GM21619 (cell line): ENCODE measurements around the gene SLC22A7.
"Not testable (repeated sequence)": the region's sequence is repeated elsewhere in the genome, so short reads cannot be mapped to it uniquely, and the experiment has no call there.

Experiments
- ATAC-seq: cut with Tn5 transposase; IDR thresholded peaks from one replicate; pipeline ENCODE4 v1.9.1; 2021; ENCODE audit not compliant: unreplicated experiment

The SLC22A7 gene

DNA sequence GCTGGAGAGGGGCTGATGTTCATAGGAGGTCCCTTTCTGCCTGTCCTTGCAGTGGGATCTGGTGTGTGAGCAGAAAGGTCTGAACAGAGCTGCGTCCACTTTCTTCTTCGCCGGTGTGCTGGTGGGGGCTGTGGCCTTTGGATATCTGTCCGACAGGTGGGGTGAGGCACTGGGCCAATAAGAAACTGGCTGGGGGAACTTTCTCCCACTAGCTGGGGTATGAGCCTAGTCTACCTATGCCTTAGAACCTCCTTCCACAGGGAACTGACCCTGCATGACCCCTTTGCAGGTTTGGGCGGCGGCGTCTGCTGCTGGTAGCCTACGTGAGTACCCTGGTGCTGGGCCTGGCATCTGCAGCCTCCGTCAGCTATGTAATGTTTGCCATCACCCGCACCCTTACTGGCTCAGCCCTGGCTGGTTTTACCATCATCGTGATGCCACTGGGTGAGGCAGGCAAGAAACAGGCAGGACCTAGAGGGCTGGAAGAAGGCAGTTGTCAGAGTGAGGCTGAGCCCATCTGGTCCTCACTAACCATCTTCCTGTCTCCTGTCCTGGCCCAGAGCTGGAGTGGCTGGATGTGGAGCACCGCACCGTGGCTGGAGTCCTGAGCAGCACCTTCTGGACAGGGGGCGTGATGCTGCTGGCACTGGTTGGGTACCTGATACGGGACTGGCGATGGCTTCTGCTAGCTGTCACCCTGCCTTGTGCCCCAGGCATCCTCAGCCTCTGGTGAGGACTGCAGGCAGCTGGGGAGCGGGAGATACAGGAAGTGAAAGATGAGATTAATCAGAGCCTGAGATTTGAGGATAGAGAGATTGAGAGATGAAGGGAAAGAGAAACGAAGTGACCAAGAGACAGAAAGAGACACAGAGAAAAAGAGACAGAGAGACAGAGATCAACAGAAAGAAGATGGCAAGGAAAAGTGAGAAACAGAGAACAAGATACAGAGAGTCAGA is 1.6 kb downstream of the SLC22A7 start:
- ATAC-seq = no peak

DNA sequence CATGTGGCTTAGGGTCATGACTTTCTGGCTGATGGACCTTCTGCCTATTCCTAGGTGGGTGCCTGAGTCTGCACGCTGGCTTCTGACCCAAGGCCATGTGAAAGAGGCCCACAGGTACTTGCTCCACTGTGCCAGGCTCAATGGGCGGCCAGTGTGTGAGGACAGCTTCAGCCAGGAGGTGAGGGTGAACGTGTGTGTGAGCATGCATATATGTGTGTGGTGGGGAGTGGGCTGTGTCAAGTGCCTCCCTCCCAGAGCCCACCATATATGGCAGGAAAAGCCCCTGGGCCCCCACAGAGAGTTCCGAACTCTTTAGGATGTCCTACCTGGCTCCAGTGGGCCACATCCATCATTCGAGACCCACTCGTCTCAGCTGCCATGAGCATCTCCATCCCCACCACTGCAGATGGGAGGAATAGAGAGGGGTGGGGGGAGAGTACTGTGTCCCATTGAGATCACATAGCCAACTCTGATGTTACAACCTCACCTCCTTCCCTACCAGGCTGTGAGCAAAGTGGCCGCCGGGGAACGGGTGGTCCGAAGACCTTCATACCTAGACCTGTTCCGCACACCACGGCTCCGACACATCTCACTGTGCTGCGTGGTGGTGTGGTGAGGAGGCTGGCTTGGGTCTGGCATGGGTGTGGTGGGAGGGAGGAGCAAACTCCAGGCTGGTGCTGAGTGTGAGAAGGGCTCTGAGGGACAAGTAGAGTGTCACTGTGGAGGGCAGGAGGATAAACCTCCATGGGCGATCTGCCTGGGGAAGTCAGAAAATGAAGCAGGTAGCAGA is 3.2 kb downstream of the SLC22A7 start:
- ATAC-seq = no peak

DNA sequence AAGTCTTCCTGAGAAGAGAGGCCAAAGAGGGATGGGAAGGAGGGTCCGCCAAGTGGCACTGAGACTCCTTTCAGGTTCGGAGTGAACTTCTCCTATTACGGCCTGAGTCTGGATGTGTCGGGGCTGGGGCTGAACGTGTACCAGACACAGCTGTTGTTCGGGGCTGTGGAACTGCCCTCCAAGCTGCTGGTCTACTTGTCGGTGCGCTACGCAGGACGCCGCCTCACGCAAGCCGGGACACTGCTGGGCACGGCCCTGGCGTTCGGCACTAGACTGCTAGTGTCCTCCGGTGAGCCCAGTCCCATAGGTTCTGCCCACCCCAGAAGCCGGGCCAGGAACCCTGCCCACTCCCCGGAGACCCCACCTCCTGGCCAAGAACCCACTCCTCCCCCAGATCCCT is 4.1 kb downstream of the SLC22A7 start:
- ATAC-seq = no peak

DNA sequence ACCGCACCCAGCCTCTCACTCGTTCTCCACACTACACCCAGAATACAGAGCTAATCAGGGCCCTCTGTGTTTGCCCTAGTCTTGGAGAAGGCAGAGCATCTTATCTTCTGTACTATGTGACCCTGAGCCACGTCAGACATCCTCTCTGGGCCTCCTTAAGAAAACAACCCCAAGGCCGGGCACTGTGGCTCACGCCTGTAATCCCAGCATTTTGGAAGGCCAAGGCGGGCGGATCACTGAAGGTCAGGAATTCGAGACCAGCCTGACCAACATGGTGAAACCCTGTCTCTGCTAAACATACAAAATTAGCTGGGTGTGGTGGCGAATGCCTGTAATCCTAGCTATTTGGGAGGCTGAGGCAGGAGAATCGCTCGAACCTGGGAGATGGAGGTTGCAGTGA is 4.9 kb downstream of the SLC22A7 start:
- not testable (repeated sequence) for ATAC-seq

DNA sequence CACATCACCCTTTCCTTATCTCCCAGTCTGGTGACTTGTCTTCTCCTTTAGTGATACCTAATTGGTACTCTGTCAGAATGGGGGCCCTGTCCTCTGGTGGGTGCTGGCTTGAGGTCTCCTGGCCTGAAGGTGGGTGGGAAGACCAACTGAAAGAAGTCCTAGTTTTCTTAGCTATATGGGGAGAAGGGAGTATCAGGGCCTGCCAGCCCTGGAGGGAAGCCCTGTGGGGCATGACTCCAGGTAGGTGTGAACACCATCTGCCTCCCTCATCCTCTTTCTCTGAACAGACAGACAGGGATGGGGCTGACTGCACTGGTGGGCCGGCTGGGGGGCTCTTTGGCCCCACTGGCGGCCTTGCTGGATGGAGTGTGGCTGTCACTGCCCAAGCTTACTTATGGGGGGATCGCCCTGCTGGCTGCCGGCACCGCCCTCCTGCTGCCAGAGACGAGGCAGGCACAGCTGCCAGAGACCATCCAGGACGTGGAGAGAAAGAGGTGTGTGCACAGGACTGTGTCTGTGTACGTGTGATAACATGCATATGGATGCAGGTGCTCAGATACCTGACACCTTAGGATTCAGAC is 5.8 kb downstream of the SLC22A7 start:
- ATAC-seq = no peak

DNA sequence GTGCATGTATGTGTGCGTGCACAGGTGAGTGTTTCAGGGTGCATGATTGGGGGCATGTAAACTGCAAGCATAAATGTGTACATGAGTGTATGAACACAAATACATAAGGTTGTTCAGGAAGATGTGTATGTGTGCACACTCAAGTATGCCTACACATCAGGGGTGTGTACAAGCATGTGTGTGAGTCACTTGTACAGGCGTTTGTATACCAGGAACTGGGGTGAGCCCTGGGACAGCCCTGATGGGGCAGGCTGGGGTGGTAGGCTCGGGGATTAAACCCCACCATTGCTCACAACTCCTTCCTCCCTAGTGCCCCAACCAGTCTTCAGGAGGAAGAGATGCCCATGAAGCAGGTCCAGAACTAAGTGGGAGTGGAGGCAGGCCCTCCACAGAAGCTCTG is 6.3 kb downstream of the SLC22A7 start:
- no peak for ATAC-seq

- ATAC-seq = no peak
Measured at GRCh38 chr6:43304882-43305281, 6.8 kb downstream of the SLC22A7 start.

- no peak for ATAC-seq
Measured at GRCh38 chr6:43306086-43306485, 8.0 kb downstream of the SLC22A7 start.

GRCh38 chr6:43307451-43308100 is 9.5 kb downstream of the SLC22A7 start:
- no peak for ATAC-seq

GRCh38 chr6:43308101-43308989 is 10.3 kb downstream of the SLC22A7 start, which contains the start of gene CRIP3:
Gene CRIP3 (minus strand): TSS chr6:43308826. CDS start chr6:43308792, 34 bp downstream.
- ATAC-seq = peak; percentile 62

DNA sequence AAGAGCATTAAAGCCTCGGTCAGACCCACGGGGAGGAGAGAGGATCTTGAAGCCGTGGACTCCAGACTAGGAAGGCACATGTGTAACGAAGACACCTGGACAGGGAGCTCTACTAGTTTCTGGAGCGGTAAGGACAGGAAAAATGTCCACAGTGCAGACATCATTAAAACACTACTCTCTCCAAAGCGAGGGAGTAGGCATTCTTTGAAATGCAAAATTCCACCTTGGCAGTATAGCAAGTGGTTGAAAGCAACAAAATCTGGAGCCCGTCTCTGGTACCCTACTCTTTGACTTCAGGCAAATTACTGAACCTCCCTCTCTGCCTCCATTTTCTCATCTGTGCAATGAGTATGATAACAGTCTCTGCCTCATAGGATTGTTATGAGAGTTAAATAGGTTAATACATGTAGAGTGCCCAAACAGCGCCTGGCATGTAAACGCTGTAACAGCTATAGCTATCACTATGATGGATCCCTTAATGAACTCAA is 11.0 kb downstream of the SLC22A7 start:
- no peak for ATAC-seq

DNA sequence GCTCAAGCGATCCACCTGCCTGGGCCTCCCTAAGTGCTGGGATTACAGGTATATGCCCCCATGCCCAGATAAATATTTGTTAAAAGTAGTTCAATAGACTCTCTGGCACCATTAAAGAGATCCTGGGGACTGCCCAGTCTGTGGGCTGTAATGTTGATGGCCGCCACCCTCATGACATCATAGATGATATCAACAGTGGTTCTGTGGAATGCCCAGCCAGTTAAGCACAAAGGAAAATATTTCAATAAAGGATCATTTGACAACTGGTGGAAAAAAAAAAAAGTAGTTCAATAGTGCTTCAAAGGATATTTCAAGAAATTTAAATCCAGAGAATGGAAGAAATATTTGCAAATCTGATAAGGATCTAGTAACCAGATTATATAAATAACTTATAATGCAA is 12.1 kb downstream of the SLC22A7 start:
- ATAC-seq = no peak

DNA sequence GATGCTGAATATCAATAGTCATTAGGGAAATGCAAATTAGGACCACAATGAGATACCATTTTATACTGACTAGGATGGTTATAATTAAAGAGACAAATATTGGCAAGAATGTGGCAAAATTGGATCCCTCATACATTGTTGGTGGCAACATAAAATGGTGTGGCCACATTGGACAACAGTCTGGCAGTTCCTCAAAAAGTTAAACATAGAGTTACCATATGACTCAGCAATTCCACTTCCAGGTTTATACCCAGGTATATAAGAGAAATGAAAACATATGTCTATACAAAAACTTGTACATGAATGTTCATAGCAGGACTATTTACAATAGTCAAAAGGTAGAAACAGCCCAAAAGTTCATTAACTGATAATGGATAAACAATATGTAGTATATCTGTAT is 12.6 kb downstream of the SLC22A7 start:
- ATAC-seq = no peak

DNA sequence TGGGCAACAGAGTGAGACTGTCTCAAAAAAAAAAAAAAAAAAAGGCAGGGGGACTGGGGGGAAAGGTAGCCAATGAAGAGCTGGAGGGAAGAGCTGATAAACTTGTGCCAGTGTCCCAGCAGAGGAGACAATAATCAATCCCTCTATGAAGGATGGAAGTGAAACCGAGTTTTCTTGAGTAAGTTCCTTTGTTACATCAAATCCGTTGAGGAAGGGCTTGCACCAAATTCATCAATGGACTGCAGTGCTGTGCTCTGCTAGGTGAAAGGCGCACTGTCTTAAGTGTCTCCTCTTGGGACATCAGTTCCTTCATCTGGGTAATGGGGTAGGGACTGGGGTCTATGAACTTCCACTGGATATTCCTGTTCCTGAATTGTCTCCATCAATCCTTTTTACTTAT is 13.6 kb downstream of the SLC22A7 start:
- ATAC-seq = no peak

DNA sequence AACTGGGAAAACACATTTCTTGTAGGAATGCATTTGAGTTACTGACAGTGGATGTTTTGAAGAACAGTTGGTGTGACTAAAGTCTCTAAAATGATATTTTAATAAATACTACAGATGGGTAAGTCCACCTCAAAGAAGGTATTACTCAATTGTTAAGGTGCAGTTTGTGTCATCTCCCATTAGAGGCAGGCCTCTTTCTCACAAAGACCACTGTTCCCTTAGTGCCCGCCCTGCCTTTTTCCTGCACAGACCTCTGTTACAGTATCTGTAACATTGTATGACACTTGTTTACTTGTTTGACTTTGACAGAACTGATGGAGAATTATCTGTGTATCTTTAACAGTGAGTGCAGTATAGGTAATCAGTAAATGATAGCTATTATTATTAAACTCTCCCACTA is 15.8 kb downstream of the SLC22A7 start:
- no peak for ATAC-seq

DNA sequence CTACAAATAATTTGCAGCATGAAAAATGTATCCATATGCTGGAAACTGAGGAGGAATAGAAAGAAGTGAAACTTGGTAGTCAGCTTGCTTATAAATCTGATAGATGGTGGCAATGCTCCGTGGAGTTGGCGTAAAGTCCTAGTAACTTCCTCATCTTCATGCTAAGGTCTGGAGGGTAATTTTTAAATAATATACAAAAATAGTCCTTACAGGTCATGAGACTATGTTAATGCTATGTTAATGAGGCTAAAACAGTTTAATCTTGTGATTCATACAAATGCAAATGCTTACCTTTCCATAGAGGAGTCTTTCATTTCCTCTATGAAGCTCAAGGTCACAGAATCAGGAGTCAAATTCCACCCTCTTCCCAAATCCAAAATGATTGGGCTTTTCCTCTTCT is 20.0 kb downstream of the SLC22A7 start:
- no peak for ATAC-seq

DNA sequence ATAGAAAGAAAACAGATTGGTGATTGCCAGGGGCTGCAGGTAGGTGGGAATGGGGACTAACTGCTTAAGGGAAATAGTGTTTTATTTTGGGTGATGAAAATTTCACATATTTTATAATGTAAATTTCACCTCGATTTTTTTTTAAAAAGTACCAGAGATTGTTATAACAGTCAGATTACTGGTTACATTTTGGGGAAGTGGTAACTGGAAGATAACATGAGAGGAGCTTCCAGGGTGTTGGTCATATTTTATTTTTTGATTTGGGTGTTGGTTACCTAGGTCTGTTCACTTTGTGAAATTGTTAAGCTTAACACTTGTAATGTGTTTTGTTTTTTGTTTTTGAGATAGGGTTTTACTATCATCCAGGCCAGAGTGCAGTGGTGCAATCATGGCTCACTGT is 27.8 kb downstream of the SLC22A7 start:
- ATAC-seq = no peak

DNA sequence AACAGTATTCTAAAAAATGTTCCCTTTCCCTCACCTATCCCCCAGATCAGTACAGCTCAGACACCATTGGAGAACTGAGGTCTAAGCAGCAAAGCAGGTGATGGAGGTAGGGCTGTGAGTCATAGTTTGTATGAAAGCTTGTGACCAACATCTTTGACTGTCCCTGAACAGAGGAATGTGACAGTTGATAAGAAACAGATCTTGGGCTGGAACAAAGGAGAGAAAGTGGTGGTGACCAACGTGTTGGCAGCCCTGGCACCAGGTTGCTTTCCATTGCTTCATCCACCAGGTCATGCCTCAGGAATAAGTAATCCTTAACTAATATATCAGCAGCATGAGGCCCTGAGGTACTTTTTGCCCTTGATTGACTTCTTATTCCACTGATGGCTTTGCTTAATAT is 30.5 kb downstream of the SLC22A7 start:
- ATAC-seq = no peak

- ATAC-seq = no peak
Measured at GRCh38 chr6:43331470-43331869, 33.4 kb downstream of the SLC22A7 start.

DNA sequence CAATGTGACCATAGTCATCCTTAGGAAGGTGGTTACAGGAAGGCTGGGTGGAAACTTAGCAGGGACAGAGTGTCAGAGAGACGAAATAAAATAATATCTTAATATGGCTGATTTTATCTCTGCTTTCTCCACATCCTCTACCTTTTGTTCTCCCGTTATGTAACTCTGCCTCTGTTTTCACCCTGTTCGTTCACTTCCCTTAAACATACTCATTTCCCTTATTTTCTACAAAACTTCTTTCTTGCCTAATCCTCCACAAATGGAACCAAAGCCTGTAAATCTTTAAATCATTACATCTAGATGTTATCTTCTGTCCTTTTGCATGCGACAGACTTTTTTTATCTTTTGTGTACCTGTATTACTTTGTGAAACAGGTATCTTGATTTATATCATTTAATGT is 33.8 kb downstream of the SLC22A7 start:
- no peak for ATAC-seq
